GM21786 (cell line): ENCODE data around the gene MMEL1.

ENCODE experiments used
- ATAC-seq: cut with Tn5 transposase; IDR thresholded peaks from one replicate; pipeline ENCODE4 v1.9.1; 2021; ENCODE audit not compliant: unreplicated experiment

MMEL1 gene

DNA sequence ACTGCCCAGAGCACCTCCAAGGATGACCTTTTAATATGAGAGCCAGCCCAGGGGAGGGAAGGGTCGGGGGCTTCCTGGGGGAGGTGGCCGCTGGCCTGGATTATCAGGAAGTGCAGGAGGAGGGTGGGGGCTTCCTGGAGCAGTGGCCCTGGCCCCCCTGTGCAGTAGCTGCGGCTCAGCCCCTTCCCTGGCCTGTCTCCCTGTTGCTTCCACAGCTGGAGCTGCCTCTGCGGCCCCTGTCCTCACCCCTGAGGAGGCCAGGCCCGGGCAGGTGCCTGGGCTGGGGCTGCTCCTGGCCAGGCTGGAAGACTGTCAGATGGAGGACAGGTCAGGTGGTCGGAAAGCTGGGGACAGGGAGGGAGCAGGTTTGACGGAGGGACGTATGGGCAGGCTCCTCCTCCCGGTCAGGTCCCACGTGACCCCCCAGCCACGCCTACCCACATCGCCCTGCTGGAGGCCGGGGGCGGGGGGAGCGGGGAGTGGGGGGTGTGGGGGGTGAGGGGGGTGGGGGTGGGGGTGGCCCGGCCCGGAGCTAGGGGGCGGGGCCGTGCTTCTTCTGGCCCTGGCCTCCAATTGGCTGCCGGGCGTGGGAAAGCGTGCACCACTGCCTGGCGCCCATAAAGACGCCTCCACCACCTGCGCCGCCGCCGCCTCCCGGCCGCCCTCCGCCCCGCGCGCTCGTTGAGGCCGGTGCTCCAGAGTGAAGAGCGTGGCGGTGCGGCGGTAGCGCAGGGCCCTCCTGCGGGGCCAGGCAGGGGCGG, 86.9 kb downstream of the MMEL1 start:
- peak; percentile 32 for ATAC-seq

DNA sequence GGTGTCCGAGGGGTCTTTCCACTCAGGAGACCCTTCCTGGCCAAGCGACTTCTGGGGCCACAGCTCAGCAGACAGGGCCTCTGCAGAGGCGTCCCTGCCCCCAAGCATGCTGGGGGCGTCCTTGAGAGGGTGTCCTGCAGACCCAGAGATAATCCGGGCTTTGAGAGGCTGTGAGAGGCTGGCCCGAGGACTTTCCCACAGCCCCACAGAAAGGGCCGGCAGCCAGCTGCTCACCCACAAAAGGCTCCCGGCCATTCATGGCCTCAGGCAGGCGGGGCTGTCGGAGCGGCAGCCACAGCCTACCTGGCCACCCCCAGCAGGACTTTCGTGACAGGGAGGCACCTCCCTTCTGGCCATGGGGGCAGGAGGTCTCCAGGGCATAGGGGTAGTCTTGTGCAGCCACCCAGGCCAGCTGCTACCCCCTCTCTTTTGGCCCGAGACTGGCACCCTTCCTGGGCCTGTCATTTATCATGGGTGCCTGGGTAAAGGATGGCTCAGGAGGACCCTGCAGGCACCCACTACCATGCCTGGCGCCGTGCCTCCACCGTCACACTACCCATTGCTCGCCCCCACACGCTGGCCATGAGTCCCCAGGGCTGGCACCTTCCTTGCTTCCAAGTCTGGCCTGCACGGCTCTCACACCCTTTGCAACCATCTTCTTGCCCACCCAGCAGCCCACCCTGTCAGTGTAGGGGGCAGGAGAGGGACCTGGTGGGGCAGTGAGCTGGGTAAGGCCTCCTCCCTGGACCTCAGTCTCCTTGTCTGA, 87.8 kb downstream of the MMEL1 start:
- no peak for ATAC-seq

DNA sequence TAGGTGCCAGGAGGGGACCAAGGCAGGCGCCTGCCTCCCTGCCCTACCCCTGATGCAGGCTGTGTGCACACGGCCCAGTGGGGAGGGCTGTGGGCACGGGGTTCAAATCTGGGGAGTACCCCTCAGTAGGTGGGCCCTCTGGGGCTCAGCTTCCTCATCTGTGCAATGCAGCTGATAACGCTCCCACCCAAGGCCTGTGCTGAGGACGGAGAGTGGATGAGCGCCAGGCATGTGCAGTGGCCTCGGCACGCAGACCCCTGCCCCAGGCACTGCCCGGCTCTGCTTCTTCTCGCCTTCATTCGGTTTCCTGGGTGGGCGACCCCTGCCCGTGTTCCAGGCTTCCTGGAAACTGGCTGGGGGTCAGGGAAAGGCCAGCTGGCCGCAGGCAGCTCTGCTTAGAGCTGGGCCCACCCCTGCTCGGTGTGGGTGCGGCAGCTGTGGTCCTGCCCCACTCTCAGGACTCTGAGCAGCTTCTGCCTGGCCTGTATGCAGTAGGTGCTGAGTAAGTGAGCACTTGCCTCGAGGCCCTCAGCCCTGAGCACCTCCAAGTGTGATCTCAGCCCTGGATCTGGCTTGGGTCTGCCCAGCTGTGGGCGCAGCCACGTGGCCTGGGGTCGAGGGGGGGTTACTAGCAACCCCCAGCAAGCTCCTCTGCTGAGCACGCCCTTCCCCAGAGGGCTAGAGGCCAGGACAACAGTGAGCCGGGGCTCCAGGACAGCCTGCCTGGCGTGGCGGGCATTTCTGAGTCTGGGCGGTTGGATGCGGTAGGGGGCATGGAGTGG, 88.5 kb downstream of the MMEL1 start:
- no peak for ATAC-seq

GRCh38 chr1:2543543-2544092, 89.2 kb downstream of the MMEL1 start:
- no peak for ATAC-seq

DNA sequence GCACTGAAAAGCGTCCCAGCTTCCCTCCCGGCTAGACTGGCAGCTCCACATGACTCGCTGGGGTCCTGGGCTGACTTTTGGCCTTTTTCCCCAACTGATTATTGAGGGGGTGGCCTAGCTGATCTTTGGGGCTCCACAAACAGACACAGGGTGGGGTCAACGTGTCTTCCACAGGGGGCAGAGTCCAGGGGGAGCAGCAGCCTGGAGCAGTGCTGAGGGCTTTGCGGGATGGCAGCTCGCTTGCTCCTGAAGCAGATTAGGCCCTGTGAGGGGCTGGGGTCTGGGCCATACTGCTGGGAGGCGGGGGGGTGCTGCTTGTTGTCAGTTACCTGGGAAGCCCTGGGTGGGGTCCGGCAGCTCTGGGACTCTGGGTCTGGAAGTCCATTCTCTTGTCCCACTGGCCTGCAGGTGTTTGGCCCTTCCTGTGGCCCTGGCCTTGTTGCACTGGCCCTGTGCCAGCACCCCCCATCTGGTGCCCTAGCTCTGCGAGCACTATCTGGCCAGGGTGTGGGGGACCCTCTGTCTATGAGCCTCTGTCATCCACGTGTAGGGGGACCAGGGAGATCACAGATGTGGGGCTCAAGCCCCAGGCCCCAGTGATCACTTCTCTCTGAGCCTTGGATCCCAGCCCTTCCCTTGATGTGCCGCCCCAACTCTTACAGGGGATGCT, 90.4 kb downstream of the MMEL1 start:
- ATAC-seq: no peak

GRCh38 chr1:2541619-2542245, 91.1 kb downstream of the MMEL1 start:
- no peak for ATAC-seq

DNA sequence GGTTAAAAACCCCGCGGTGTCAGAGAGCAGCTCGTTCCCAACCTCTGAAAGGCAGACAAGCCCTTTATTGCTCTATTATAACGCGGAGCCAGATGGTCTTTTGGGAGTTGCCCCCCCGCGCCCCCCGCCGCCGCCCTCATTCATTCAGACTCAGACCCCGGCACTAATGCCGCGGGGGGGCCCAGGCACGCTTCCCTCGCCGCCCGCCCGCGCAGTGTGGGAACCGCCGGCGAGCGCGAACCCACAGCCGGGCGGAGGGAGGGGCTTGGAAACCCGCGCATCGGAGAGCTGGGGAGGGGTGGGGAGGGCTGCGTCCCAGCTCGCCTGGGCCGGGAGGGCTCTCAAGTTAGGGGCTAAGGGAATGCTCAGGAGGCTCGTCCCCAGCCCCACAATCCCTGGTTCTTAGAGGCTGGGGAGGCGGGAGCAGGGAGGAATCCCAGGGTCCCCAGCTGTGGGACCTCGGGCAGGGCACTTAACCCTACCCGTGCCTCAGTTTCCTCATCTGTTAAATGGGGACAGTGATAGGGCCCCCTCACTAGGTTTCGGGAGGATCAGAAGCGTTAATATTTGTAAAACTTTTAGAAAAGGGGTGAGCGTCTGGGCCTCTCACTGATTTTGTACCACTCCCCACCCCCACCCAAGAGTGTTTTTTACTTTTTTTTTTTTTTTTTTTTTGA, 91.9 kb downstream of the MMEL1 start:
- no peak for ATAC-seq
